Measurements from ENCODE around the gene SARS2.
A peak's percentile ranks its signal among the peaks of the same experiment; 100 is the strongest.

Gene SARS2

GRCh38 chr19:38929929-38930775, at the start of gene SARS2:
Gene SARS2 (minus strand): TSS chr19:38930763. CDS start chr19:38930736, 27 bp downstream.
- peak; percentile 83 for DNase-seq (ENCODE audit: low read depth)
- TF ChIP-seq CTCF (IDR thresholded peaks at IDR 0.05; ENCODE audit: low read depth, low read length, missing control alignments): peak; percentile 96
- peak within 1 kb of the TSS; percentile 96 for H3K4me3 ChIP-seq (ENCODE audit: low read depth, low read length)

GRCh38 chr19:38979812-38980211, 49.2 kb upstream of the SARS2 start:
- H3K4me3 ChIP-seq (ENCODE audit: low read depth, low read length): no peak overlapping the region
- TF ChIP-seq CTCF (IDR thresholded peaks at IDR 0.05; ENCODE audit: low read depth, low read length, missing control alignments): no peak
- no peak for DNase-seq (ENCODE audit: low read depth)

- TF ChIP-seq CTCF (IDR thresholded peaks at IDR 0.05; ENCODE audit: low read depth, low read length, missing control alignments): no peak
- no peak overlapping the region for H3K4me3 ChIP-seq (ENCODE audit: low read depth, low read length)
- DNase-seq (ENCODE audit: low read depth): no peak
Observed at GRCh38 chr19:38978326-38978689, 47.7 kb upstream of the SARS2 start.

GRCh38 chr19:38977445-38978325, 47.1 kb upstream of the SARS2 start:
- peak; percentile 86 for DNase-seq (ENCODE audit: low read depth)
- H3K4me3 ChIP-seq (ENCODE audit: low read depth, low read length): no peak overlapping the region
- no peak for TF ChIP-seq CTCF (IDR thresholded peaks at IDR 0.05; ENCODE audit: low read depth, low read length, missing control alignments)

- H3K4me3 ChIP-seq (ENCODE audit: low read depth, low read length): no peak overlapping the region; the same call in 1 of the 2 replicates
- no peak for TF ChIP-seq CTCF (IDR thresholded peaks at IDR 0.05; ENCODE audit: low read depth, low read length, missing control alignments)
- DNase-seq (ENCODE audit: low read depth): no peak
Observed at GRCh38 chr19:38975861-38976271, 45.3 kb upstream of the SARS2 start.

- H3K4me3 ChIP-seq (ENCODE audit: low read depth, low read length): peak within 1 kb of the TSS; percentile 26; the same call in 1 of the 2 replicates
- DNase-seq (ENCODE audit: low read depth): no peak
Observed at GRCh38 chr19:38975214-38975860, 44.8 kb upstream of the SARS2 start, which contains the start of gene FBXO17. Gene FBXO17 (minus strand): TSS chr19:38975742. CDS start chr19:38950319, 25,423 bp downstream.

More at GRCh38 chr19:38975214-38975860, 44.8 kb upstream of the SARS2 start, which contains the start of gene FBXO17:
- no peak for TF ChIP-seq CTCF (IDR thresholded peaks at IDR 0.05; ENCODE audit: low read depth, low read length, missing control alignments)
